ENCODE results near the gene SUCO. TPM values are rescaled to one million over a fixed set of nuclear protein-coding genes. Genes with fewer than 3 reads are reported as not detected.

Gene SUCO
- total and polyA plus RNA-seq, 12 donors = 10.2 to 31.4 (median 24.6) TPM

GRCh38 chr1:172653015-172653709, 120.2 kb downstream of the SUCO start:
- Histone ChIP-seq H3K27me3 (no peaks in the 10 kb centered on the region), H3K4me3 (no peak overlapping the region), H3K36me3 (no peaks in the 10 kb centered on the region), H3K27ac (no peak overlapping the region), H3K4me1 (peaks cover 0 to 4% (median 0%) of the 10 kb centered on the region in 9 donors), H3K9me3 (no peaks in the 10 kb centered on the region)
- no peak for DNase-seq
- ATAC-seq = no peak
- WGBS, 2 donors = 30 to 42% methylated on average over 5 of the region's 5 CpGs
- TF ChIP-seq CTCF (IDR thresholded peaks at IDR 0.05) = no peak
- intact Hi-C loops (cut with DNase I) = no loop called here

GRCh38 chr1:172654535-172654934, 121.6 kb downstream of the SUCO start:
- H3K27ac ChIP-seq = no peak overlapping the region
- no peak overlapping the region for H3K4me3 ChIP-seq
- no peak for DNase-seq
- no peaks in the 10 kb centered on the region for H3K27me3 ChIP-seq
- peaks cover 0 to 7% (median 0%) of the 10 kb centered on the region in 9 donors for H3K4me1 ChIP-seq
- 89 to 91% methylated on average over 2 of the region's 2 CpGs for WGBS, 2 donors
- intact Hi-C loops (cut with DNase I) = no loop called here
- TF ChIP-seq CTCF (IDR thresholded peaks at IDR 0.05) = no peak
- no peaks in the 10 kb centered on the region for H3K9me3 ChIP-seq
- no peak for ATAC-seq
- H3K36me3 ChIP-seq = no peaks in the 10 kb centered on the region

DNA sequence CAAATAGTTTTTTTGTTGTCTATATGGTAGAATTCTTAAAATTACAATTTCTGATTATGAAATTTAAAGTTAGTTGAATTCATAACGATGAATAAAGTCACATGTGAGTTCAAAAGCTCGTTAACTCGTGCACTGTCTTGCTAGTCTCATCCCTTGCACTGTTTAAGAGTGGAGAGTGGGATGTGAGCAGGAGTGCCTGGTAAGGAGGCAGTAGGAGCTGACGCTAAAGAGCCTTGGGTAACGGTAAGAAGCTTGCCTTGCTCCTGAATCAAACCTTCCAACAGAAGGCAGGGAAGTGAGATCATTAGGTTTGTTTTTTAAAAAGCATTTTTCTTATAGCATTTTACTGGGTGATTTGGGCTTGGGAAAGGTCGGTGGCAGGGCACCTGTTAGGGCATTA, 123.6 kb downstream of the SUCO start:
- Histone ChIP-seq H3K4me3 (no peak overlapping the region), H3K27me3 (no peaks in the 10 kb centered on the region), H3K27ac (no peak overlapping the region), H3K4me1 (peaks cover 0 to 7% (median 0%) of the 10 kb centered on the region in 9 donors), H3K36me3 (no peaks in the 10 kb centered on the region), H3K9me3 (no peaks in the 10 kb centered on the region)
- ATAC-seq (no peak), DNase-seq (no peak)
- intact Hi-C loops (cut with DNase I) = loop anchor here in 2 of 10 donors (5.0 kb wide), 2 partner anchors 41 to 61 kb away; no protein-coding TSS in a partner anchor
- no peak for TF ChIP-seq CTCF (IDR thresholded peaks at IDR 0.05)
- WGBS, 2 donors = 76 to 87% methylated on average over 6 of the region's 6 CpGs

- ATAC-seq (peak; percentile 82 to 98 (median 91)), DNase-seq (peak; percentile 35 to 50)
- intact Hi-C loops (cut with DNase I) = loop anchor here in 2 of 10 donors (5.0 kb wide), 2 partner anchors 40 to 60 kb away; no protein-coding TSS in a partner anchor
- no peaks in the 10 kb centered on the region for H3K27me3 ChIP-seq
- TF ChIP-seq CTCF (IDR thresholded peaks at IDR 0.05) = no peak
- WGBS, 2 donors = 38 to 70% methylated on average over 1 of the region's 1 CpG
- no peaks in the 10 kb centered on the region for H3K9me3 ChIP-seq
- H3K4me3 ChIP-seq = no peak overlapping the region
- no peaks in the 10 kb centered on the region for H3K36me3 ChIP-seq
- peaks cover 0 to 7% (median 0%) of the 10 kb centered on the region in 9 donors for H3K4me1 ChIP-seq
- peak overlapping the region in 4 of 10 donors; percentile 7 to 46 (median 19) for H3K27ac ChIP-seq
These were observed 124.6 kb downstream of the SUCO start for GRCh38 chr1:172657586-172657985.

All from heart right ventricle (tissue), 16 donors.